HG02642 (cell line): ENCODE measurements around the gene ADD3.

Source experiments
- ATAC-seq: cut with Tn5 transposase; IDR thresholded peaks from one replicate; pipeline ENCODE4 v1.9.1; 2021; ENCODE audit warnings: mild to moderate bottlenecking; ENCODE audit not compliant: unreplicated experiment, poor library complexity

Gene ADD3

DNA sequence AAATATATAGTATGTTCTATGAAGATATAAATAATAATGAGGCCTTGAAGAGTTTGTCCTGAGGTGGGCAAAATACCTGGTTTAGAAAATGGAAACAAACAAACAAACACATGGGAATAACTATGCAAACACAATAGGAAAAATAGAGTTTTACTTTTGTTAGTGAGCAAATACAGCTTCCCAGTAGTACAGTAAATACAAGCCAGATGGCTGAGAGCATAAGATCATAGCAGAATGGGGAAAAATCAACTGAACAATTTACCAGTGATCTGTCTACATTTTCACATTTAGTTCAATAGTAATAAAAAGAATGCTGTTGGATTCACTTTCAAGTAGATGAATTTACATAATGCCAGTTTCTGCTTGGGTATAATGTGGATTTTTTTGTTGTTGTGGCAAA is 45.1 kb downstream of the ADD3 start:
- ATAC-seq = no peak

DNA sequence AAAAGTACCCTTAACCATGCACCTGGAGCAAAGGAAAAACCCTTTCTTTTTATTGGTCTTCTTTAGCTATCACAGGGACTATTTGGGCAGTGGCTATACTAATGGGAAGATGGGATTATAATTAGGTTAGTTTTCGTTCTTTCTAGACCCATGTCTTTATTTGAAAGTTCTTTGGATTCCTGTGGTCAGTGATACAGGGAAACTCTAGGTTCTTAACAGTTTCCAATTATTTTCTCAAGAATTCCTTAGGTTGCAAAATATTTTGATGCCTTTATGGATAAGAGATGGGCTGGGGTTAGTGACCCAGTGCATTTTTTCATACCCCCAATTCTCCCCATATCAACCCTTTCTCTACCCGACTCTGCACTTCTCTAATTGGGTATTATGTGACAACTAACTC is 49.0 kb downstream of the ADD3 start:
- ATAC-seq = no peak

DNA sequence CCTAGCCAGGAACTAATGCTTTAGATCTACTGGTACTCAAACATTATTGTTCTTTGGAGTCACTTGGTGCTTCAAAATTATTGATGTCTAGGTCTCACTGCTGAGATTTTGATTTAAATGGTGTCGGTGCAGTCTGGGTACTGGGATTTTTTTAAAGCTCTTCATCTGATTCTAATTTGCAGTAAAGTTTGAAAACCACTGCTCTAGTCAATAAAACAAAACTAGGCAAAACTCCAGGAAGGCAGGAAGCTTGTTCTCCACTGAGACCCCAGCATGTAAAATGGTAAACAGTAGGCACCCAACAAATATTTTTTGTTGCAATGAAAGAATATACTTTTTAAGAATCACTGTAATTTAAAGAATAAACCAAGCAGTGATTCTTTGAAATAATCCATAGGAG is 49.7 kb downstream of the ADD3 start:
- ATAC-seq = no peak

DNA sequence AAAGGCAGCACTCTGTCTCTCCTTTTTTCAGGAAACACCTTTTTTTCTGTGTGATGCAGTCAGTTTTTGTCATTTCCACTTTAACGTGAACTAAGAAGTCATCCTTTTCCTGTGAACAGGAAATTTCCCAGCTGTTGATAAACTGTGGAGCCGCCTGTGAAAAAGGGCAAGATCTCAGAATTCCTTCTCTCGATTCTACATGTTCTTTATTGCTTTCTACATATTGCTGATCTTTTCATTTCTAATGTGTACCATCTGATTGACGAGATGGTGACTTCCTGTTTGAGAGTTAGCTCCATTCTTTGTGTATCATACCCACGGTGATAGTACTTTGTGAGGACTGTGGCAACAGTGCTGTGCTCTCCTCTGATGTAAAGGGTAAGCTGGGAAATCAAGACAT is 50.4 kb downstream of the ADD3 start:
- no peak for ATAC-seq

DNA sequence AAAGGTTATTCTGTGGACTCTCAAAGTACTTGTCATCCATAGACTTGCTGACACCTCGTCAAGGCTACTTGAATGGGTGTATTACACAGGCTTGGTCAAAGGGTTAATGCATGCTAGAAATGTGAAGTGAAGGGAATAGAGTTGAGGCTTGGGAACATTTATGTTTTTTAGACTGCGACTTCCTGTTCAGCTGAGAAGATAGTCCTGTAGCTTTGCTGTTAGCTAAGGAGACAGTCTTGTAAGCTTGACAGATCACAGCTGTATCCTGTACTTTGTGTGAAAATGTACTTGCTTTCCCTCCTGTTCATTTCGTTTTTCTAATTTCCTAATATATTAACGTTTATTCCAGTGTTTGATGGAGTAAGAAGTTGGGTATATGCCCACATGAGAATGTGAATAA is 52.1 kb downstream of the ADD3 start:
- no peak for ATAC-seq

DNA sequence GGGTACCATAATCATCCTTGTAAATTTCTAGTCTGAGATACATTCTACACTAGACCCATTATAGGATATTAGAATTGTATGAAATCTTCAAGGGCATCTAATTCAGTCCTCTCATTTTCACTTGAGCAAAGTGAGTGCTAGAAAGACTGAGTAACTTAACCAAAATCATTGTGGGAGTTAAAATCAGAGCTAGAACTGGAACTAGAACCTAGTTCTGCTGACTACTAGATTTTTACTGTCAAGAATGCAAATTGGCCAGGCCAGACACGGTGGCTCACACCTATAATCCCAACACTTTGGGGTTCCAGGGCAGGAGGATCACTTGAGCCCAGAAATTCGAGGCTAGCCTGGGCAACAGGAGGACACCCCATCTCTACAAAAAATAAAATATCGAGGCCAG is 53.9 kb downstream of the ADD3 start:
- ATAC-seq = no peak

DNA sequence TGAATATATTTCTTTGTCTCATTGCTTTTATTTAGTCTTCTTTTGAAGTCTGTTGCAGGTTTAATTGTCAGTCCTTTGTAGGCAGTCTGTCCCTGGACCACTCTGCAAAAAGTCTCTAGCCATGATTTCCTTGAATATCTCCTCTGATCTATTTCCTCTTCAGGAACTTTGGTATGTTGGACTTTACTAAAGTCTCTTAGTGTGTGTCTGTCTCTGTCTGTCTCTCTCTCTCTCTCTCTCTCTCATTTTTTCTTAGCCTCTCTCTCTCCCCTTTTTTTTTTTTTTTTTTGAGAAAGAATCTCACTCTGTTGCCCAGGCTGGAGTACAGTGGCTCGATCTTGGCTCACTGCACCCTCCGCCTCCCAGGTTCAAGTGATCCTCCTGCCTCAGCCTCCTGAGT is 57.5 kb downstream of the ADD3 start:
- no peak for ATAC-seq

DNA sequence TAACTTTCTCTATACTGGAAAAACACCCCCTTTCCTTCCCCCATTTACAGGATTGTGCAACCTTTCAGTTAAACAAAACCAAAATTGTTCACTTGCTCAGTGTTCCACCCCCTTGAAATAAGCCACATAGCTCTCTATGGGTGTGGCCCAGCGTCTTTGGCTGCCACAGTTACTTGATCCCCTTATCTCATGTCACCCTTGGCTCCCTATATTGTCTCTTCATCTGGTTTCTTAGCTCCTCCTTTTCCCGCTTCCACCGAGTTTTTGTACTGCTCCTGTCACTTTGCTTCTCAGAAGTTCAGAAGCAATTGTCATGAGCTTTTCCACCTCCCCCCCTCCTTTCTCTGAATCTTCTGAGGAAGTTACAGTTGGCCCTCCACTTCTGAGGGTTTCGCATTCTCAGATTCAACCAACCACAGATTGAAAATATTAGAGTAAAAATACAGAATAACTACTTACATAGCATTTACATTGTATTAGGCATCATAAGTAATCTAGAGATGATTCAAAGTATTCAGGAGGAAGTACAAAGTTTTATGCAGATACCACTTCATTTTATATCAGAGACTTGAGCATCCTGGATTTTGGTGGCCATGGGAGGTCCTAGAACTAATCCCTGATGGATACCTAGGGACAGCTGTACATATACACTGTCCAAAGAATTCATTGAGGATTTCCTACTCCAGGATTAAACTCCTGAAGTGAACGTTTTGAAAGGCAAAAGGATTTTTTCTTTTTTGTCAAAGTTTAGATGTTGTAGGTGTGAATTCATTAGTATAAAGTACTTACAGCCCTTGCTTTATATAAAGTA is 60.4 kb downstream of the ADD3 start:
- ATAC-seq = peak; percentile 54

DNA sequence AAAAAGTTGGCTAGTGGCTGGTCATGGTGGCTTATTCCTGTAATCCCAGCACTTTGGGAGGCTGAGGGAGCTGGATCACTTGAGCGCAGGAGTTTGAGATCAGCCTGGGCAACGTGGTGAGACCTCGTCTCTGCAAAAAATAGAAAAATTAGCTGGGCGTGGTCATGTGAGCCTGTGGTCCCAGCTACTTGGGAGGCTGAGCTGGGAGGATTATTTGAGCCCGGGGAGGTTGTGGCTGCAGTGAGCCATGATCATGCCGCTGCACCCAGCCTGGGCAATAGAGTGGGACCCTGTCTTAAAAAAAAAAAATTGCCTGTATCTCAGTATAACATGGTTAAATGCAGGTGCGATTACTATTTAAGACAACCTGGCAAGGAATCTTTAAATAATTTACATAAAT is 61.0 kb downstream of the ADD3 start:
- no peak for ATAC-seq

DNA sequence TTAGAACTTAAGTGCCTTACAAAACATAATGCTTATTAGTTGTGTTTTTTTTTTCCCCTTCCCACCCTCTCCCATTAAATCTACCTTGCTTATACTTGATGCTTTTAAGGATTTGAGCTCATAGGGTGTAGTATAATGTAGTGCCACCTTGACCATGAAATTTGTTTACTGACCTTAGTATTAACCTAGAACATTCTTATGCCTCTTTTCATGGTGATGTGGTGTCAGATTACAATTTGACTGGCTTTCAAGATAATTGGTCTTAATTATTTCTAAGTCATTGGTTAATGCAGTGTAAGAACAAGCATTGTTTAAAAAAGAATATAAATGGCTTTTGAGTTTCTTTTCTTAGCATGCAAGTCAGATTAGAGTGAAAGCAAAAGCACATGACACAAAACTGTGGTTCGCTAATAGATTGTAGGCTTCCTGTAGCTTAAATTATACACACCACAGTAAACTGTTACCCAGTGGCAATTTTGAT is 61.8 kb downstream of the ADD3 start:
- peak; percentile 68 for ATAC-seq

DNA sequence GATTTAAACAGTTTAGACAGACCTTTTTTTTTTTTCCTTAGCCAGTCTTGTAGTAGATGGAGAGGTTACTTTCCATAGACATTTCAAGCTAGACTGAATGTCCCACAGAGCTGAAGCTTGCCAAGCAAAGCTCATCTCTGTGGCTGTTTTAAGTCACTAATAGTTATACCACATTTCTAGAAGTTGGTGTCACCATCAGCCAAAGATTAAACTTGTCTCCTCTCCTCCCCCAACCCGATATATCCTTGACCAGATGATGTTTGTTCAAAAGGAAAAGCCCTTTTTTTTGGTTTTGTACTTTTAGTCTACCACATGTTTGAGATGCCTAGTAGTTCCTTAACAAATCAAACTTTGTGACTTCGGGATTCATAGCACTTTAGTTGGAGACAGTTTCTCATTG is 66.1 kb downstream of the ADD3 start:
- no peak for ATAC-seq

DNA sequence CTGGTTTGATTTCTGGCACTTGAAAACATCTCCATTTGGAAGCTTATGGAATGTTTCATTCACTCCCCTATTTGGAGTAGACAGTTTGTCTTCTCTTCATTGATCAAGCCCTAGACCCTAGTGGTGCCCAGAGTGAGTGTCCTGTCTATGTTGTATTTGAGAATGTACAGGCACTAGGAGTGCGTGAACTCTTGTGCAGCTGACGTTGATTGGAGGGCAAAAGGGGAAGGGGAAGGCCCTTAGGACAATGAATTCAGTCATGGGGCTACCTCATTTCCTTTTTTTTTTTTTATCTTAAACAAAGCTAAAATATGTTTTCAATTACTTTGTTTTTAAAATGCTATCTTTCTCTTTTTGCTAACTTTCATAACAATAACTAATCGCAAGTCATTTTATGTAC is 66.5 kb downstream of the ADD3 start:
- ATAC-seq = no peak

DNA sequence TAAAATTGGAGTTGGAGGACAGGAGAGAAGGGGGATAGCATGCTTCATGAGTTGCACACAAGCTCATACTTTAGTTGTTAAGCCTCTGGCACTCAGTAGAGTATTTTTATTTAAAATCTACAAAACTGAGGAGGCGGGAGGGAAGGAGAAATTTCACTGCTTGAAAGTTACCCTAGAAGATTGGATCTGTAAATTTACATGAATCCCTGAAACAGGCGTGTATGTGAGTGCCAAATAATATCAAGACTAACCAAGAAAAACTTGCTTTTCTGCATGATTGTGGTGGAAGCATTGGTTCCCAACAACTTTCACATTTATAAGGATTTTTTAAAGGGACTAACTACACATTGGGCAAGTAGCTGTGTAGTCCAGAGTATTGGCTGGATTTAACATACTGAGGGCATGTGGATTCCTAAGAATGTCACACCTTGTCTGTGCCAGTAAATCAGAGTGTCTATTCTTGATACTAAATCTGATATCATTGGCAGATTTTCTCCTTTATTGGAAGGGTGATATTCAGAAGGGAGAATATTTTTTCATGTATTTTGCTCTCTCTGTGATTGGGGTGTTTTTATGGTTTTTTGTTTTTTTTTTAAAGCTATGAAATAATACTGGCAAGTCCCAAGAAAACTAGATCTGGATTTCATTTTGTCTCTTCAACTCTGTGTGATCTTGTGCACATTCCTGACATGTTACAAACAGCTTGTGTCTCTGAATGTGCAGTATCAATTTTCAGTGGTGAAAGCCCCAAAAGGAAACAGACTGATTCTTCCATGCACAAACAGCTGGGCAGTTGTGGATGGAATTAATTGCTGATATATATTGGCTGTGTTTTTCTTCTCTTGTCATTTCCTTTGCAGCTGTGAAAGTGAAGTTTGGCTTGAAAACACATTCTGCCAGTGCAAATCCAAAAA is 67.2 kb downstream of the ADD3 start:
- ATAC-seq = no peak

DNA sequence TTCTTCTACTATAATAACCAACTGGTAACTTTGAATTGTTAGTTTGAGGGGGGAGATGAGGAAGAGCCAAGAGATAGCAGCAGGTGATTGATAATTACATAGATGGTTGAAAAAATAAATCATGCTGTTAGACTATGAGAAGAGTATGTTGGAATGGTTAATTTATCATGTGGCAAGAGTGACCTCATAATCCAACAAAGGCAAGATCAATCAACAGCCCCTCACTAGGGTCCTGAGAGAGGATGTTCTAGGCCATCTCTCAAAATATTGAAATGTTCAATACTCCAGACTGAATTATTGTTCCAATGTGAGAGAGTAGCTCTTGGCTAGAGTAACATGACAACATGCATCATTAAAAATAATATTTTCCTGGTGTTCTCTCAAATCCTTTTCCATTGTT is 67.9 kb downstream of the ADD3 start:
- ATAC-seq = no peak

DNA sequence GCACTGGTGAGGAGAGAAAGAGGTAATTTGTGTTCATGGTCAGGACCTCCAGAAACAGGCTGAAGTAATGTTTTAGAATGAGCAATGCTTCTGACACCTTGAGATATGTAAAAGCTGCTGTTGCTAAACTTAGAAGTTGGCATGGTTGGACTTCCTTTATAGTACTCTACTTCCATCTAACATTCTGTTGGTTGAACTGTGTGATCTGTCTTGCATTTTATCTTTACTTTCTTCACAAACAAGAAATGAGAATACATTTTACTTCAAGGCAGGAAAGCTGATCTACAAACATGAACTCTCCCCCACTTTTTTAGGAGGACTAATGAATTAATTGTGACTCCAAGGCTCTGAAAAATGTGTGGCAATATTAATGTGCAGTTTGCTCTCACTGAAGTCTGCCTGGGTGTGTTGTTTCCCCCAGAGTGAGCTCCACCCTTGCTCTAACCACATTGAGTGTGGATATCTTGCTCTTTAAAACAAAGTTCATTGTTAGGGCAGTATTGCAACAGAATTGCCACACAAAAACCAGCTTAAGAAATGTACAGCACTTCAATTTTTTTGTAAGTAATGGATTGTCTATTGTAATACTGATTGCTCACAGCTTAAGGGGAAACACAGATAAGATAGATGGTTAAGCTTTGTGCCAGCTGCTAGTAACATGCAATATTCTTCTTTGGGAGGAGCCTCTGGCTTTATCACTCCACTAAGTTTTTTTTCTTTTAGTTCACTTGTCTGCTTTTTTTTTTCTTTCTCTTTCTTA is 69.0 kb downstream of the ADD3 start:
- ATAC-seq = peak; percentile 73

DNA sequence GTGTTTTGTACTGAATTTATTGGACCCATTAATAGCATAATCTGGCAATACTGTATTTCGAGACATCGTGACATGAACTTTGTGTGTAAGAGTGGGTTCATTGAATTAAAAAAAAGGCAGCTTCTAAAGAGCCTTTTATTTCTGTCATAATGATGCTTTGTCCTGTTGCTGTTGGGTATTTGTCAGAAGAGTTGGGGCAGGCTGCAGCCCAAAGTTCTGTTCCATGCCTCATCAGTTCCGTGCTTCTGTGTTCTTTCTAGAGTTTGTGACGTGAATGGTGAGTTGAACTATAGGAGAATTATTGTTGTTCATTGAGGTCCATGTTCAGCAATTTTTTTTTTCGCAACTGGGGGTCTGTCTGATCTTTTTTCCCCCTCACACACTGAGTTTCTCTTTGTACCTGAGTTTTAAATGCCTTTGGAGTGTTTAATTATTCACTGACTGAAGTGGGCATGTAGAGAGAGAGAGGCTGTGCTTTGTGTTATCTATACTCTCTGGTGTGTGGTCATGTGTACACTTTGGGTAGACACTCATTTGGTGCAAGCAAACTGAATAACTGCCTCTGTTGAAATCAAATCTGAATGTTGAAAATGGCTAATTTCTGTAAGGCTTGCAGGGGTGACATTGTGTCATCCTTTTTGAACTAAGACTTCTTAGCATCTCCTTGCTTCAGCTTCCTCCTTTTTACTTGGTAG is 69.8 kb downstream of the ADD3 start:
- no peak for ATAC-seq

DNA sequence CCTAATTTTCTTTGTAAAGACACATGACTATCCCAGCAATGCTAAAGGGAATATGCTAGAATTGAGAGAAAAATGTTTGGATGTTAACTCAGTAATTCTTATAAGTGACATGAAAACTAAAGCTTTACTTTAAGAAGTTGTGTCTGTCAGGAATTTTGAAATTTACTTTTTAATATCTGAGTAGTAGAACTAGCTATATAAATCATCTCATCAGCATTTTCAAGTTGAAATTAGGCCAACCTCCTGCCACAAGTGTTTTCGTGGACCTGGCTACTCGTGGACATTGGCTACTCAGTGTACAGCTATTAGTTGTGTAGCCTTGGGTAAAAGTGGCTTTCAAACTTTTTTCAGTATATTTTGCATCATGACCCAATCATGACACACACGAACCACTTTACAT is 70.5 kb downstream of the ADD3 start:
- ATAC-seq = no peak

DNA sequence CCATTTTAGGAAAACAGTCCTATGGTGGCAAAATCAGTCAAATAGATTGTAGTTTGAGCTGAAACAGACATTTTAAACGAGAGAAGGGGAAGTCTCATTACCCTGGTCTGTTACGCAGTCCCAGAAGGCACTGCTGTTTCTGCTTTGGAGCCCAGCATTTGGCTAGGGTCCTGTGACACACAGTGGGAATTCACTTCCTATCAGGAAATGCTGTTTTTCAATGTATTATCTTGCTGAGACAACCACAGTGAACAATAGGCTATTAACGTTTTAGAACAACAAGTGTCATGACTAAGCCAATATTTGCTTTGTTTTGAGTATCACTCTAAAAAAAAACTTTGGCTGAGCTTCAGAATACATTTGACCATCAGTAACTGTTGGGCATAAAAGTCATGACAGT is 74.1 kb downstream of the ADD3 start:
- ATAC-seq = no peak

DNA sequence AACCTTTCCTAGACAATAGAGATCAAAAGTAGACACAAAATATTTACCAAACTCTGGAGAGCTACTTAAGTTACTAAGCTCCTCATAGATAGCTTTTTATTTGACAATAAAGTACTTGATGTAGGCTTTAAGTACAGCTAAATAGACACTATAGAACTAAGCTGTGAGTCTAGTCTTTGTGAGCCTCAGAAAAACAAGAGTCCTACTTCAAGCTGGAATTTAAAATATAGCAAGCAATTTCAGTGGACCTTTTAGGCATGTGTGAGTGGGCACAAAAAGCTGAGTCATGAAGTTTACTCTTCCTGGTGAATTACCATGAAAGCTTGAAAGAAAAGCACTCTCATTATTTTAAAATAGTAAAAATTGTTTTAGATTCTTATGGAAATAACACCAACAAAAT is 76.1 kb downstream of the ADD3 start:
- no peak for ATAC-seq

DNA sequence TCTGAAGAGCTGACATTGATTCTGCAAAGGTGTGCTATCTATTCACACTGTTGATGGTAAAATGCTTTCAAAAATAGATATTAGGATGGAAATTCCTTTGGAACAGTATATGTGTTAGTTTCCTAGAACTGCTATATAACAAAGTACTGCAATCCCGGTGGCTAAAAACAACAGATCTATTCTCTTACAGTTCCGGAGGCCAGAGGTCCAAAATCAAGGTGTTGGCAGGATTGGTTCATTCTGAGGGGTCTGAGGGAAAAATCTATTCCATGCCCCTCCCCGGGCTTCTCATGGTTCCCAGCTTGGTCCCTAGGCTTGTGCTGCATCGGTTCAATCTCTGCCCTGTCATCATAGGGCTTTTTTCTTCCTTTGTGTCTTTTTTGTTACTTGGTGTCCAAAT is 79.9 kb downstream of the ADD3 start:
- ATAC-seq = no peak
